WTC11 (cell line): ENCODE measurements around the gene MCCC1.

Source experiments
- CBFB ChIP-seq: sonication (generic); formaldehyde crosslinking; IDR thresholded peaks from 2 replicates; pipeline ENCODE4 v1.8.1; 2022; ENCODE audit warnings: mild to moderate bottlenecking, low read depth, missing genetic modification reagents
- ETV6 ChIP-seq: sonication (generic); formaldehyde crosslinking; IDR thresholded peaks from 2 replicates; pipeline ENCODE4 v1.8.1; 2022; ENCODE audit warnings: mild to moderate bottlenecking, missing genetic modification reagents
- GABPB1 ChIP-seq: sonication (generic); formaldehyde crosslinking; IDR thresholded peaks from 2 replicates; pipeline ENCODE4 v1.8.1; 2023; ENCODE audit warnings: mild to moderate bottlenecking, missing genetic modification reagents
- JUN ChIP-seq: sonication (generic); formaldehyde crosslinking; IDR thresholded peaks from 2 replicates; pipeline ENCODE4 v1.8.0; 2023; ENCODE audit warnings: mild to moderate bottlenecking, missing genetic modification reagents
- NFE2L1 ChIP-seq: sonication (generic); formaldehyde crosslinking; IDR thresholded peaks from 2 replicates; pipeline ENCODE4 v1.8.1; 2023; ENCODE audit warnings: missing genetic modification reagents
- RELA ChIP-seq: sonication (generic); formaldehyde crosslinking; IDR thresholded peaks from 2 replicates; pipeline ENCODE4 v1.8.1; 2022; ENCODE audit warnings: missing genetic modification reagents, mild to moderate bottlenecking, borderline replicate concordance
- TCF7 ChIP-seq: sonication (generic); formaldehyde crosslinking; IDR thresholded peaks from 2 replicates; pipeline ENCODE4 v1.8.0; 2022; ENCODE audit warnings: mild to moderate bottlenecking, low read depth, missing genetic modification reagents, moderate library complexity
- ZNF281 ChIP-seq: sonication (generic); formaldehyde crosslinking; IDR thresholded peaks from 2 replicates; pipeline ENCODE4 v1.8.0; 2023; ENCODE audit warnings: mild to moderate bottlenecking, missing genetic modification reagents
- ZNF416 ChIP-seq: fragments of 250-450 bp; sonication (Bioruptor Pico); IDR thresholded peaks from 2 replicates; pipeline ENCODE4 v1.9.0; 2021; ENCODE audit warnings: mild to moderate bottlenecking, inconsistent platforms
- TF ChIP-seq, protein P1 (sequence below): fragments of 200-600 bp; IDR thresholded peaks from 2 replicates; pipeline ENCODE4 v1.8.0; 2022; ENCODE audit warnings: antibody characterized with exemption
- TF ChIP-seq, protein P2 (sequence below): sonication (generic); formaldehyde crosslinking; IDR thresholded peaks from 2 replicates; pipeline ENCODE4 v1.8.0; 2023; ENCODE audit warnings: missing genetic modification reagents

DNA sequence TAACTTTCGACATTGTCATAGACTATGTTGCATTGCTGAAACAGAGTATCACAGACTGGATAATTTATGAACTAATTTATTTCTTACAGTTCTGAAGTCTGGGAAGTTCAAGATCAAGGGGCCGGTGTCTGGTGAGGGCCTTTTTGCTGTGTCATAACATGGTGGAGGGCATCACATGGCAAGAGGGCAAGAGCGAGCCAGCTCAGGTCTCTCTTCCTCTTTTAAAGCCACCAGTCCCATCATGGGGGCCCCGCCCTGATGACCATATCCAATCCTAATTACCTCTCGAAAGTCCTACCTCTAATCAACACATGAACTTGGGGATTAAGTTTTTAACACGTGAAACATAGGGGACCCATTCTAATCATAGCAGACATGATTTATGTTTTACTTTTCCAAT is 85.4 kb downstream of the MCCC1 start:
- TF ChIP-seq ZNF416: no peak
- TF ChIP-seq, protein P1, sequence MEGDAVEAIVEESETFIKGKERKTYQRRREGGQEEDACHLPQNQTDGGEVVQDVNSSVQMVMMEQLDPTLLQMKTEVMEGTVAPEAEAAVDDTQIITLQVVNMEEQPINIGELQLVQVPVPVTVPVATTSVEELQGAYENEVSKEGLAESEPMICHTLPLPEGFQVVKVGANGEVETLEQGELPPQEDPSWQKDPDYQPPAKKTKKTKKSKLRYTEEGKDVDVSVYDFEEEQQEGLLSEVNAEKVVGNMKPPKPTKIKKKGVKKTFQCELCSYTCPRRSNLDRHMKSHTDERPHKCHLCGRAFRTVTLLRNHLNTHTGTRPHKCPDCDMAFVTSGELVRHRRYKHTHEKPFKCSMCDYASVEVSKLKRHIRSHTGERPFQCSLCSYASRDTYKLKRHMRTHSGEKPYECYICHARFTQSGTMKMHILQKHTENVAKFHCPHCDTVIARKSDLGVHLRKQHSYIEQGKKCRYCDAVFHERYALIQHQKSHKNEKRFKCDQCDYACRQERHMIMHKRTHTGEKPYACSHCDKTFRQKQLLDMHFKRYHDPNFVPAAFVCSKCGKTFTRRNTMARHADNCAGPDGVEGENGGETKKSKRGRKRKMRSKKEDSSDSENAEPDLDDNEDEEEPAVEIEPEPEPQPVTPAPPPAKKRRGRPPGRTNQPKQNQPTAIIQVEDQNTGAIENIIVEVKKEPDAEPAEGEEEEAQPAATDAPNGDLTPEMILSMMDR: no peak
- no peak for TF ChIP-seq RELA (CRISPR knock-in tag)
- TF ChIP-seq CBFB (CRISPR knock-in tag): no peak
- TF ChIP-seq, protein P2, sequence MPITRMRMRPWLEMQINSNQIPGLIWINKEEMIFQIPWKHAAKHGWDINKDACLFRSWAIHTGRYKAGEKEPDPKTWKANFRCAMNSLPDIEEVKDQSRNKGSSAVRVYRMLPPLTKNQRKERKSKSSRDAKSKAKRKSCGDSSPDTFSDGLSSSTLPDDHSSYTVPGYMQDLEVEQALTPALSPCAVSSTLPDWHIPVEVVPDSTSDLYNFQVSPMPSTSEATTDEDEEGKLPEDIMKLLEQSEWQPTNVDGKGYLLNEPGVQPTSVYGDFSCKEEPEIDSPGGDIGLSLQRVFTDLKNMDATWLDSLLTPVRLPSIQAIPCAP (CRISPR knock-in tag): no peak
- no peak for TF ChIP-seq NFE2L1
- no peak for TF ChIP-seq ZNF281 (CRISPR knock-in tag)
- no peak for TF ChIP-seq ETV6 (CRISPR knock-in tag)
- TF ChIP-seq TCF7: no peak
- no peak for TF ChIP-seq GABPB1 (CRISPR knock-in tag)
- no peak for TF ChIP-seq JUN
